Keratinocyte (primary cell): ENCODE measurements around the gene LY86. TPM values are rescaled to one million over a fixed set of nuclear protein-coding genes. Genes with fewer than 3 reads are reported as not detected.

Experiments used
- DNase-seq: peaks from one replicate; pipeline ENCODE4 v3.0.0-alpha.2; 2011; ENCODE audit warnings: low read depth, missing footprints, low spot score
- FAIRE-seq: peaks from 2 replicates; lab custom pipeline; 2011; peaks lifted over from hg19 to GRCh38; lab: Jason Lieb, UNC
- H2AFZ ChIP-seq: 2 replicates; pipeline ENCODE4 v1.6.0; 2012; ENCODE audit warnings: low read length, control low read depth, inconsistent platforms; ENCODE audit not compliant: control insufficient read depth
- H3K27ac ChIP-seq: 2 replicates; pipeline ENCODE4 v1.5.1; 2011; ENCODE audit warnings: low read length; ENCODE audit not compliant: control insufficient read depth, insufficient read depth
- H3K27me3 ChIP-seq: 3 replicates; pipeline ENCODE4 v1.6.0; 2011; ENCODE audit warnings: low read length; ENCODE audit not compliant: control insufficient read depth, insufficient read depth; ENCODE audit errors: extremely low read depth
- H3K36me3 ChIP-seq, 2 experiments: 2 replicates in 1 of 2; 3 replicates in 1 of 2; pipeline ENCODE4 v1.5.1; 2011; ENCODE audit warnings: low read length in 2 of 2, mild to moderate bottlenecking in 1 of 2; ENCODE audit not compliant: control insufficient read depth in 2 of 2, insufficient read depth in 2 of 2; ENCODE audit errors: extremely low read depth in 1 of 2
- H3K4me1 ChIP-seq: 3 replicates; pipeline ENCODE4 v1.5.1; 2011; ENCODE audit warnings: low read length; ENCODE audit not compliant: control insufficient read depth, insufficient read depth; ENCODE audit errors: extremely low read depth
- H3K4me2 ChIP-seq: 3 replicates; pipeline ENCODE4 v1.6.0; 2011; ENCODE audit warnings: low read depth, low read length; ENCODE audit not compliant: control insufficient read depth, insufficient read depth; ENCODE audit errors: extremely low read depth
- H3K4me3 ChIP-seq, 3 experiments: fragments of 200-600 bp in 1 of 3; sonication (generic) in 1 of 3; 2 replicates in 2 of 3; 3 replicates in 1 of 3; pipeline ENCODE4 v1.5.1; 2011 to 2016; ENCODE audit warnings: low read length in 3 of 3, mild to moderate bottlenecking in 3 of 3, control low read depth in 2 of 3, inconsistent platforms in 1 of 3, low read depth in 1 of 3, mixed read lengths in 1 of 3, mixed run types in 1 of 3, moderate library complexity in 1 of 3; ENCODE audit not compliant: control insufficient read depth in 2 of 3, insufficient read depth in 2 of 3; ENCODE audit errors: extremely low read depth in 1 of 3
- H3K79me2 ChIP-seq: 2 replicates; pipeline ENCODE4 v1.6.0; 2012; ENCODE audit warnings: low read length; ENCODE audit not compliant: control insufficient read depth, insufficient read depth
- H3K9ac ChIP-seq: 3 replicates; pipeline ENCODE4 v1.6.0; 2011; ENCODE audit warnings: low read length; ENCODE audit not compliant: control insufficient read depth, insufficient read depth; ENCODE audit errors: extremely low read depth
- H3K9me1 ChIP-seq: 3 replicates; pipeline ENCODE4 v1.6.0; 2011; ENCODE audit warnings: low read length; ENCODE audit not compliant: control insufficient read depth, insufficient read depth; ENCODE audit errors: extremely low read depth
- H3K9me3 ChIP-seq: 2 replicates; pipeline ENCODE4 v1.5.1; 2012; ENCODE audit warnings: low read depth, low read length; ENCODE audit not compliant: control insufficient read depth
- H4K20me1 ChIP-seq: 3 replicates; pipeline ENCODE4 v1.6.0; 2011; ENCODE audit warnings: low read length; ENCODE audit not compliant: control insufficient read depth, insufficient read depth; ENCODE audit errors: extremely low read depth
- CTCF ChIP-seq, 3 experiments: IDR thresholded peaks in 1 of 3; conservative IDR thresholded peaks in 1 of 3; optimal IDR thresholded peaks in 1 of 3; 2 replicates in 2 of 3; 3 replicates in 1 of 3; pipeline versions ENCODE3 to v1.5.1; 2011; ENCODE audit warnings: low read length in 3 of 3, mild to moderate bottlenecking in 3 of 3, moderate library complexity in 2 of 3, control low read depth in 1 of 3, inconsistent platforms in 1 of 3; ENCODE audit not compliant: insufficient read depth in 2 of 3; ENCODE audit errors: extremely low read depth in 1 of 3
- EZH2 ChIP-seq: IDR thresholded peaks from one replicate; pipeline ENCODE4 v1.6.1; 2012; ENCODE audit warnings: inconsistent platforms, mild to moderate bottlenecking, low read length, moderate library complexity
- dilution Hi-C: fragments of 300-500 bp; cut with MboI; formaldehyde crosslinking; loops from one replicate; pipeline ENCODE4 v1.7.0; 2020; ENCODE audit warnings: low sequenced_read_pairs; ENCODE audit not compliant: extremely low pct_ligation_motif_present
- polyA plus RNA-seq, 5 experiments: library from polyadenylated mRNA; depleted of rRNA in 3 of 5; stranded (reverse) in 3 of 5; stranded (forward) in 1 of 5; unstranded in 1 of 5; fragments of >200 nt; gene quantifications; 1 replicate in 1 of 5; 2 replicates in 3 of 5; 3 replicates in 1 of 5; pipeline versions ENCODE4 v1.2.1 to v1.2.3, GENCODE V29; 2011 to 2012; ENCODE audit warnings: missing spikeins in 2 of 5, low read depth in 1 of 5, low replicate concordance in 1 of 5

LY86 gene
- polyA plus RNA-seq, 1 donor (not counting 4 experiments of a cell fraction or from before 2014, with no cell fraction given), result not detected

GRCh38 chr6:6652932-6653331 lies 64.4 kb downstream of the LY86 start:
- no peak for FAIRE-seq
- dilution Hi-C loops, result no loop called here

GRCh38 chr6:6654599-6655575 lies 66.4 kb downstream of the LY86 start:
- Histone ChIP-seq H3K9me1 (no peaks in the 10 kb centered on the region), H3K4me2 (no peak overlapping the region), H3K4me1 (no peaks in the 10 kb centered on the region), H3K36me3 (no peaks in the 10 kb centered on the region), H3K9me3 (no peaks in the 10 kb centered on the region), H3K27me3 (peaks cover under 1% of the 10 kb centered on the region), H3K4me3 (no peak overlapping the region), H4K20me1 (no peaks in the 10 kb centered on the region), H3K9ac (no peak overlapping the region), H2AFZ (no peak overlapping the region), H3K27ac (no peak overlapping the region), H3K79me2 (no peaks in the 10 kb centered on the region)
- DNase-seq (no peak), FAIRE-seq (no peak)
- no peak for TF ChIP-seq CTCF (optimal IDR thresholded peaks at IDR 0.05 in 1 of 3, IDR thresholded peaks at IDR 0.05 in 1 of 3, conservative IDR thresholded peaks at IDR 0.05 in 1 of 3; ENCODE audit: extremely low read depth in 1 of 3, insufficient read depth in 2 of 3, low read length in 3 of 3)
- no peak for TF ChIP-seq EZH2
- dilution Hi-C loops, result no loop called here

More at GRCh38 chr6:6652932-6653331, 64.4 kb downstream of the LY86 start:
- Histone ChIP-seq H3K9me3 (no peaks in the 10 kb centered on the region), H3K27ac (no peak overlapping the region), H3K4me3 (no peak overlapping the region), H3K36me3 (no peaks in the 10 kb centered on the region), H3K4me2 (no peak overlapping the region), H3K9ac (no peak overlapping the region), H3K4me1 (no peaks in the 10 kb centered on the region), H3K79me2 (no peaks in the 10 kb centered on the region), H4K20me1 (no peaks in the 10 kb centered on the region), H3K27me3 (peaks cover 3% of the 10 kb centered on the region), H3K9me1 (no peaks in the 10 kb centered on the region), H2AFZ (no peak overlapping the region)
- DNase-seq, result no peak
- TF ChIP-seq CTCF (optimal IDR thresholded peaks at IDR 0.05 in 1 of 3, IDR thresholded peaks at IDR 0.05 in 1 of 3, conservative IDR thresholded peaks at IDR 0.05 in 1 of 3; ENCODE audit: extremely low read depth in 1 of 3, insufficient read depth in 2 of 3, low read length in 3 of 3) (no peak), EZH2 (no peak)
